ENCODE results near the gene SSBP3. TPM values are rescaled to one million over a fixed set of nuclear protein-coding genes. Genes with fewer than 3 reads are reported as not detected.

SSBP3 gene
- polyA plus RNA-seq, 1 of the 3 experiments (the other 2 are of a cell fraction) = 26.2 TPM

DNA sequence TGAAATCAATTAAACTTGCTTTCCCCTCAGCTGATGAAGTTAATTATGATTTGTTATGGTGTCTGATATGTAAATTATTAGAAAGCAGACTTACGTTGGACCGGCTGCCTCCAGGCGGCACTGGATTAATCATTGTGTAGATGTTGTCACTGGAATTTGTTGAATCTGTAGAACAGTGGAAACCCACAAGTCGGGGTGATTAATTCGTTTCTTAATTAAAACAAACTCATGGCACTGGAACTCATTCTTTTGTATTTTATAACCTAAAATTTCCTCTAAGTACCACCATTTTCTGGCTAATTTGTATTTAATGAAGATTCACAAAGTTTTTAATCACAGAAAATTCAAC lies 167.2 kb downstream of the SSBP3 start:
- H3K4me2 ChIP-seq = no peak overlapping the region
- H3K9ac ChIP-seq = no peak overlapping the region
- no peaks in the 10 kb centered on the region for H3K79me2 ChIP-seq (ENCODE audit: insufficient read depth)
- peaks cover 7 to 34% of the 10 kb centered on the region in 2 experiments for H3K36me3 ChIP-seq (replicated peaks in 1 of 2; ENCODE audit: control insufficient read depth in 1 of 2, insufficient read depth in 2 of 2, low read length in 1 of 2)
- CTCF ChIA-PET = interaction anchor here (1.0 kb wide), 1 partner anchor 250 kb away, joined by 4 read pairs; no protein-coding TSS in a partner anchor
- POLR2A ChIA-PET = no interaction called here
- H3K4me3 ChIP-seq (ENCODE audit: low read depth in 2 of 2, low read length in 1 of 2) = no peak overlapping the region
- H3K9me2 ChIP-seq = no peaks in the 10 kb centered on the region
- no peaks in the 10 kb centered on the region for H4K20me1 ChIP-seq (ENCODE audit: insufficient read depth)
- H3F3A ChIP-seq (replicated peaks; ENCODE audit: insufficient read depth) = peaks cover 4% of the 10 kb centered on the region
- H3K4me1 ChIP-seq (ENCODE audit: control insufficient read depth in 1 of 2, insufficient read depth in 2 of 2, low read depth in 1 of 2, low read length in 1 of 2) = peaks cover 0 to 9% of the 10 kb centered on the region in 2 experiments; a peak in 1 of 4 replicates
- no peak for DNase-seq
- H3K9me3 ChIP-seq = no peaks in the 10 kb centered on the region
- TF ChIP-seq, protein P1, sequence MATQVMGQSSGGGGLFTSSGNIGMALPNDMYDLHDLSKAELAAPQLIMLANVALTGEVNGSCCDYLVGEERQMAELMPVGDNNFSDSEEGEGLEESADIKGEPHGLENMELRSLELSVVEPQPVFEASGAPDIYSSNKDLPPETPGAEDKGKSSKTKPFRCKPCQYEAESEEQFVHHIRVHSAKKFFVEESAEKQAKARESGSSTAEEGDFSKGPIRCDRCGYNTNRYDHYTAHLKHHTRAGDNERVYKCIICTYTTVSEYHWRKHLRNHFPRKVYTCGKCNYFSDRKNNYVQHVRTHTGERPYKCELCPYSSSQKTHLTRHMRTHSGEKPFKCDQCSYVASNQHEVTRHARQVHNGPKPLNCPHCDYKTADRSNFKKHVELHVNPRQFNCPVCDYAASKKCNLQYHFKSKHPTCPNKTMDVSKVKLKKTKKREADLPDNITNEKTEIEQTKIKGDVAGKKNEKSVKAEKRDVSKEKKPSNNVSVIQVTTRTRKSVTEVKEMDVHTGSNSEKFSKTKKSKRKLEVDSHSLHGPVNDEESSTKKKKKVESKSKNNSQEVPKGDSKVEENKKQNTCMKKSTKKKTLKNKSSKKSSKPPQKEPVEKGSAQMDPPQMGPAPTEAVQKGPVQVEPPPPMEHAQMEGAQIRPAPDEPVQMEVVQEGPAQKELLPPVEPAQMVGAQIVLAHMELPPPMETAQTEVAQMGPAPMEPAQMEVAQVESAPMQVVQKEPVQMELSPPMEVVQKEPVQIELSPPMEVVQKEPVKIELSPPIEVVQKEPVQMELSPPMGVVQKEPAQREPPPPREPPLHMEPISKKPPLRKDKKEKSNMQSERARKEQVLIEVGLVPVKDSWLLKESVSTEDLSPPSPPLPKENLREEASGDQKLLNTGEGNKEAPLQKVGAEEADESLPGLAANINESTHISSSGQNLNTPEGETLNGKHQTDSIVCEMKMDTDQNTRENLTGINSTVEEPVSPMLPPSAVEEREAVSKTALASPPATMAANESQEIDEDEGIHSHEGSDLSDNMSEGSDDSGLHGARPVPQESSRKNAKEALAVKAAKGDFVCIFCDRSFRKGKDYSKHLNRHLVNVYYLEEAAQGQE (IDR thresholded peaks at IDR 0.05; ENCODE audit: low read depth, low read length) = no peak
- TF ChIP-seq GATA2 (CRISPR knock-in tag; IDR thresholded peaks at IDR 0.05) = no peak
- TF ChIP-seq FOXM1 (IDR thresholded peaks at IDR 0.05; ENCODE audit: low read depth) = no peak
- TF ChIP-seq TCF12 (IDR thresholded peaks at IDR 0.05) = no peak
- no peak for TF ChIP-seq CHD2 (IDR thresholded peaks at IDR 0.05; ENCODE audit: low read length, partially characterized antibody)
- TF ChIP-seq TEAD4 (IDR thresholded peaks at IDR 0.05; ENCODE audit: borderline replicate concordance, insufficient read depth) = no peak
- TF ChIP-seq, protein P2, sequence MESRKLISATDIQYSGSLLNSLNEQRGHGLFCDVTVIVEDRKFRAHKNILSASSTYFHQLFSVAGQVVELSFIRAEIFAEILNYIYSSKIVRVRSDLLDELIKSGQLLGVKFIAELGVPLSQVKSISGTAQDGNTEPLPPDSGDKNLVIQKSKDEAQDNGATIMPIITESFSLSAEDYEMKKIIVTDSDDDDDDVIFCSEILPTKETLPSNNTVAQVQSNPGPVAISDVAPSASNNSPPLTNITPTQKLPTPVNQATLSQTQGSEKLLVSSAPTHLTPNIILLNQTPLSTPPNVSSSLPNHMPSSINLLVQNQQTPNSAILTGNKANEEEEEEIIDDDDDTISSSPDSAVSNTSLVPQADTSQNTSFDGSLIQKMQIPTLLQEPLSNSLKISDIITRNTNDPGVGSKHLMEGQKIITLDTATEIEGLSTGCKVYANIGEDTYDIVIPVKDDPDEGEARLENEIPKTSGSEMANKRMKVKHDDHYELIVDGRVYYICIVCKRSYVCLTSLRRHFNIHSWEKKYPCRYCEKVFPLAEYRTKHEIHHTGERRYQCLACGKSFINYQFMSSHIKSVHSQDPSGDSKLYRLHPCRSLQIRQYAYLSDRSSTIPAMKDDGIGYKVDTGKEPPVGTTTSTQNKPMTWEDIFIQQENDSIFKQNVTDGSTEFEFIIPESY (IDR thresholded peaks at IDR 0.05; ENCODE audit: borderline replicate concordance, low read depth) = no peak
- no peak for TF ChIP-seq NRF1 (IDR thresholded peaks at IDR 0.05; ENCODE audit: low read depth, low read length)
- TF ChIP-seq, protein P3, sequence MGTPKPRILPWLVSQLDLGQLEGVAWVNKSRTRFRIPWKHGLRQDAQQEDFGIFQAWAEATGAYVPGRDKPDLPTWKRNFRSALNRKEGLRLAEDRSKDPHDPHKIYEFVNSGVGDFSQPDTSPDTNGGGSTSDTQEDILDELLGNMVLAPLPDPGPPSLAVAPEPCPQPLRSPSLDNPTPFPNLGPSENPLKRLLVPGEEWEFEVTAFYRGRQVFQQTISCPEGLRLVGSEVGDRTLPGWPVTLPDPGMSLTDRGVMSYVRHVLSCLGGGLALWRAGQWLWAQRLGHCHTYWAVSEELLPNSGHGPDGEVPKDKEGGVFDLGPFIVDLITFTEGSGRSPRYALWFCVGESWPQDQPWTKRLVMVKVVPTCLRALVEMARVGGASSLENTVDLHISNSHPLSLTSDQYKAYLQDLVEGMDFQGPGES (IDR thresholded peaks at IDR 0.05; ENCODE audit: low read depth, low read length) = no peak
- TF ChIP-seq RFX5 (IDR thresholded peaks at IDR 0.05; ENCODE audit: low read length) = no peak
- no peak for TF ChIP-seq NFIC (IDR thresholded peaks at IDR 0.05; ENCODE audit: borderline replicate concordance)
- TF ChIP-seq RXRA (IDR thresholded peaks at IDR 0.05; ENCODE audit: borderline replicate concordance, low read depth) = no peak
- no peak for TF ChIP-seq FOXJ3 (CRISPR knock-in tag; IDR thresholded peaks at IDR 0.05)
- no peak for TF ChIP-seq SIN3A (IDR thresholded peaks at IDR 0.05; ENCODE audit: borderline replicate concordance, low read depth, low read length)
- TF ChIP-seq MXI1 (IDR thresholded peaks at IDR 0.05; ENCODE audit: low read depth, low read length) = no peak
- H2AFZ ChIP-seq (ENCODE audit: low read depth) = no peak overlapping the region
- 87% methylated on average over 5 of the region's 5 CpGs for WGBS (ENCODE audit: low lambda C conversion rate)
- H3K27ac ChIP-seq (ENCODE audit: low read depth in 2 of 2, low read length in 1 of 2) = peak overlapping the region in 1 of 2 experiments; percentile 17; a peak in 1 of 4 replicates
- no peaks in the 10 kb centered on the region for H3K27me3 ChIP-seq (ENCODE audit: insufficient read depth)
